GM19468 (cell line): ENCODE measurements around the gene DIP2C.

Experiments
- ATAC-seq: cut with Tn5 transposase; IDR thresholded peaks from one replicate; pipeline ENCODE4 v1.9.1; 2021; ENCODE audit warnings: mild to moderate bottlenecking, moderate library complexity, moderate number of reproducible peaks; ENCODE audit not compliant: unreplicated experiment; ENCODE audit errors: extremely low read depth

The DIP2C gene

GRCh38 chr10:251982-252582, 437.4 kb downstream of the DIP2C start:
- ATAC-seq = no peak

GRCh38 chr10:248307-248706, 441.2 kb downstream of the DIP2C start:
- ATAC-seq = no peak

- ATAC-seq = no peak
Observed at GRCh38 chr10:247480-247879, 442.0 kb downstream of the DIP2C start.

- no peak for ATAC-seq
Observed at GRCh38 chr10:246431-246830, 443.0 kb downstream of the DIP2C start.

GRCh38 chr10:244227-244626, 445.2 kb downstream of the DIP2C start:
- no peak for ATAC-seq

GRCh38 chr10:241966-242643, 447.4 kb downstream of the DIP2C start:
- ATAC-seq = no peak

- ATAC-seq = no peak
Observed at GRCh38 chr10:241451-241850, 448.0 kb downstream of the DIP2C start.

- ATAC-seq = no peak
Observed at GRCh38 chr10:239109-239508, 450.4 kb downstream of the DIP2C start.

- ATAC-seq = no peak
Observed at GRCh38 chr10:235915-236314, 453.6 kb downstream of the DIP2C start.

- no peak for ATAC-seq
Observed at GRCh38 chr10:234708-235406, 454.6 kb downstream of the DIP2C start.

- no peak for ATAC-seq
Observed at GRCh38 chr10:232878-233277, 456.6 kb downstream of the DIP2C start.

- no peak for ATAC-seq
Observed at GRCh38 chr10:232061-232460, 457.4 kb downstream of the DIP2C start.

GRCh38 chr10:230758-231157, 458.7 kb downstream of the DIP2C start:
- ATAC-seq = no peak

- ATAC-seq = no peak
Observed at GRCh38 chr10:228366-228765, 461.1 kb downstream of the DIP2C start.

- no peak for ATAC-seq
Observed at GRCh38 chr10:227014-227413, 462.5 kb downstream of the DIP2C start.

GRCh38 chr10:226018-226417, 463.4 kb downstream of the DIP2C start:
- ATAC-seq = no peak

GRCh38 chr10:224571-224970, 464.9 kb downstream of the DIP2C start:
- ATAC-seq = no peak
